ENCODE results near the gene VPREB1.

GRCh38 chr22:22203048-22203971 is 41.3 kb upstream of the VPREB1 start:
- TF ChIP-seq CTCF (IDR thresholded peaks at IDR 0.05), result no peak
- TF ChIP-seq POLR2A (IDR thresholded peaks at IDR 0.05), result no peak
